ENCODE data around the gene EIF4EBP3. TPM values are rescaled to one million over a fixed set of nuclear protein-coding genes. Genes with fewer than 3 reads are reported as not detected.

The EIF4EBP3 gene
- total RNA-seq, 1 experiment from 2014 or later, result 7.7 TPM

DNA sequence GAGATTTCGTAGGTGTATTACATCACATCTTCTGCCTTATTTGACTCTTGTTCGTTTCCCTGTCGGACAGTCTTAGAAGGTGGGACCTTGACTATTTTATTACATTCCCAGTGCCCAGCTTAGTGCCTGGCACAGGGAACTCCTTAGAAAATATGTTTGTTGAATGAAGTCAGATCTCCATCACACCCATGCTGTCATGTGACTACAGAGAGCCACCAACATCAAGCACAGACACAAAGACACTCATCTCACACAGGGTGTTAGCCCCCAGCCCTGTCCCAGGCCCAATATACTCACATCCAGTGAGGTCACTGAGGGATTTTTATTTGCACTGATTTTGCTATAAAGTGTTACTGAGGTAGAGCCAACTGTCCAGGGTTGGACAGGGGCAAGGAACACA is 10.5 kb downstream of the EIF4EBP3 start:
- no peak overlapping the region for H3K27ac ChIP-seq (ENCODE audit: insufficient read length, low read depth, low read length)
- H2AK5ac ChIP-seq (ENCODE audit: insufficient read length, low read length), result no peak overlapping the region
- H3T11ph ChIP-seq (ENCODE audit: low read length), result no peak overlapping the region
- H3K23ac ChIP-seq (ENCODE audit: insufficient read length, low read depth, low read length), result no peak overlapping the region
- H3K14ac ChIP-seq (ENCODE audit: insufficient read depth, low read length), result peak overlapping the region; percentile 86; the same call in 1 of the 2 replicates
- H2BK12ac ChIP-seq (ENCODE audit: insufficient read length, low read depth, low read length), result no peak overlapping the region
- H2BK120ac ChIP-seq (ENCODE audit: low read depth, low read length, poor library complexity, severe bottlenecking), result no peak overlapping the region
- no CpG with 5 or more reads among the region's 3 CpGs for WGBS (ENCODE audit: extremely low coverage, insufficient read length, low lambda C conversion rate)
- H2BK5ac ChIP-seq (ENCODE audit: insufficient read length, low read length), result no peak overlapping the region
- no peaks in the 10 kb centered on the region for H3K23me2 ChIP-seq (ENCODE audit: insufficient read length, low read depth, low read length, poor library complexity, severe bottlenecking)
- H2BK20ac ChIP-seq (ENCODE audit: low read depth, low read length, poor library complexity, severe bottlenecking), result no peak overlapping the region
- Mint-ChIP-seq H3K36me3 (ENCODE audit: insufficient read depth in 1 of 3, low read depth in 3 of 3) (peaks cover 5 to 30% (median 29%) of the 10 kb centered on the region in 3 experiments; a peak in 6 of 7 replicates), H3K9me3 (no peaks in the 10 kb centered on the region), H3K27ac (peak overlapping the region; percentile 79 to 97 (median 88); a peak in 5 of 7 replicates), H3K4me3 (peak overlapping the region; percentile 91 to 92), H3K27me3 (ENCODE audit: low read depth) (no peaks in the 10 kb centered on the region; the same call in 1 of the 2 replicates), H3K4me1 (peaks cover 25 to 26% of the 10 kb centered on the region in 2 experiments)
- H4K8ac ChIP-seq (replicated peaks; ENCODE audit: insufficient read length, low read depth, low read length), result no peak overlapping the region
- no peaks in the 10 kb centered on the region for H4K20me1 ChIP-seq (ENCODE audit: control insufficient read depth, insufficient read depth, insufficient read length)
- H3K79me1 ChIP-seq (ENCODE audit: insufficient read depth, low read depth, low read length, poor library complexity, severe bottlenecking), result peaks cover 3% of the 10 kb centered on the region
- H3K56ac ChIP-seq (ENCODE audit: insufficient read length, low read depth, low read length), result no peak overlapping the region
- H3K18ac ChIP-seq (ENCODE audit: insufficient read length, low read depth, low read length), result peak overlapping the region; percentile 3
- 0 out of 2 replicates have a peak, but pooled peaks cover 3% of the 10 kb centered on the region for H3K4me1 ChIP-seq (ENCODE audit: insufficient read depth, low read length)
- H3K79me2 ChIP-seq (ENCODE audit: insufficient read depth, low read length), result peaks cover 6% of the 10 kb centered on the region
- H3K9ac ChIP-seq (ENCODE audit: extremely low read depth, insufficient read length, low read length), result no peak overlapping the region
- H3K4ac ChIP-seq (ENCODE audit: low read depth, low read length), result no peak overlapping the region; the same call in 1 of the 2 replicates
- no peaks in the 10 kb centered on the region for H3K27me3 ChIP-seq (ENCODE audit: insufficient read depth, low read length)
- no peaks in the 10 kb centered on the region for H3K9me3 ChIP-seq (ENCODE audit: control insufficient read depth, low read depth, low read length)
- TF ChIP-seq, protein P1, sequence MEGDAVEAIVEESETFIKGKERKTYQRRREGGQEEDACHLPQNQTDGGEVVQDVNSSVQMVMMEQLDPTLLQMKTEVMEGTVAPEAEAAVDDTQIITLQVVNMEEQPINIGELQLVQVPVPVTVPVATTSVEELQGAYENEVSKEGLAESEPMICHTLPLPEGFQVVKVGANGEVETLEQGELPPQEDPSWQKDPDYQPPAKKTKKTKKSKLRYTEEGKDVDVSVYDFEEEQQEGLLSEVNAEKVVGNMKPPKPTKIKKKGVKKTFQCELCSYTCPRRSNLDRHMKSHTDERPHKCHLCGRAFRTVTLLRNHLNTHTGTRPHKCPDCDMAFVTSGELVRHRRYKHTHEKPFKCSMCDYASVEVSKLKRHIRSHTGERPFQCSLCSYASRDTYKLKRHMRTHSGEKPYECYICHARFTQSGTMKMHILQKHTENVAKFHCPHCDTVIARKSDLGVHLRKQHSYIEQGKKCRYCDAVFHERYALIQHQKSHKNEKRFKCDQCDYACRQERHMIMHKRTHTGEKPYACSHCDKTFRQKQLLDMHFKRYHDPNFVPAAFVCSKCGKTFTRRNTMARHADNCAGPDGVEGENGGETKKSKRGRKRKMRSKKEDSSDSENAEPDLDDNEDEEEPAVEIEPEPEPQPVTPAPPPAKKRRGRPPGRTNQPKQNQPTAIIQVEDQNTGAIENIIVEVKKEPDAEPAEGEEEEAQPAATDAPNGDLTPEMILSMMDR (conservative IDR thresholded peaks at IDR 0.05), result no peak
- no peak for DNase-seq
- peak overlapping the region; percentile 22 for H4K91ac ChIP-seq (ENCODE audit: insufficient read length, low read depth, low read length)
- no peak overlapping the region for H2BK15ac ChIP-seq (ENCODE audit: low read depth, low read length)
- H2AFZ ChIP-seq (ENCODE audit: low read length), result no peak overlapping the region
- H3K4me2 ChIP-seq (ENCODE audit: insufficient read depth, insufficient read length, low read length), result peak overlapping the region; percentile 94
- no peak overlapping the region for H4K5ac ChIP-seq (ENCODE audit: insufficient read length, low read depth, low read length)
